MCF 10A (cell line): Measurements from ENCODE around the gene UBAC1. TPM values are rescaled to one million over a fixed set of nuclear protein-coding genes. Genes with fewer than 3 reads are reported as not detected.

ENCODE experiments used
- BruUV-seq: library from RNA; stranded (reverse); fragments of 400-500 nt; replicated peaks from 2 replicates; lab custom pipeline; 2021; lab: Mats Ljungman, UMichigan
- CTCF ChIA-PET: fragments of 300-600 bp; sonication (Branson Sonifier 250); formaldehyde crosslinking; extraction: SDS; loops from one replicate; lab custom pipeline; 2021; ENCODE audit warnings: antibody characterized with exemption, inconsistent platforms; lab: Yijun Ruan, JAX
- POLR2A ChIA-PET: fragments of 300-600, 350-650 bp; sonication (Branson Sonifier 250); formaldehyde crosslinking; extraction: SDS; loops from one replicate; lab custom pipeline; 2020; ENCODE audit warnings: antibody characterized with exemption, inconsistent platforms; lab: Yijun Ruan, JAX
- DNase-seq: peaks from one replicate; pipeline ENCODE4 v3.0.0-alpha.2; 2018; ENCODE audit not compliant: unreplicated experiment
- H3K27ac Mint-ChIP-seq: one replicate; pipeline ENCODE4 v1.8.0; 2022; ENCODE audit warnings: mild to moderate bottlenecking, low read depth, mixed read lengths; ENCODE audit not compliant: unreplicated experiment
- H3K27me3 Mint-ChIP-seq: one replicate; pipeline ENCODE4 v1.8.0; 2022; ENCODE audit warnings: mixed read lengths; ENCODE audit not compliant: insufficient read depth, unreplicated experiment
- H3K36me3 Mint-ChIP-seq: one replicate; pipeline ENCODE4 v1.8.0; 2022; ENCODE audit warnings: mild to moderate bottlenecking, moderate library complexity, mixed read lengths; ENCODE audit not compliant: insufficient read depth, unreplicated experiment
- H3K4me1 Mint-ChIP-seq: one replicate; pipeline ENCODE4 v1.8.0; 2022; ENCODE audit warnings: mixed read lengths; ENCODE audit not compliant: insufficient read depth, unreplicated experiment
- H3K4me3 Mint-ChIP-seq: one replicate; pipeline ENCODE4 v1.8.0; 2022; ENCODE audit warnings: mild to moderate bottlenecking, moderate library complexity, mixed read lengths; ENCODE audit not compliant: unreplicated experiment
- H3K9me3 Mint-ChIP-seq: one replicate; pipeline ENCODE4 v1.8.0; 2022; ENCODE audit warnings: mixed read lengths; ENCODE audit not compliant: unreplicated experiment
- CTCF ChIP-seq: fragments of 200-600 bp; IDR thresholded peaks from one replicate; pipeline ENCODE4 v1.8.0; 2022; ENCODE audit warnings: antibody characterized with exemption, mild to moderate bottlenecking; ENCODE audit not compliant: unreplicated experiment
- intact Hi-C: fragments of 100-400 bp; cut with micrococcal nuclease; formaldehyde crosslinking; loops from 2 replicates; pipeline ENCODE4 v1.14.1; 2022
- total RNA-seq: library from RNA; stranded (reverse); gene quantifications from 2 replicates; pipeline ENCODE4 v1.2.3, GENCODE V29; 2022

Gene UBAC1
- total RNA-seq, 1 experiment from 2014 or later, result 34.7 TPM

GRCh38 chr9:135980926-135981630 is 19.9 kb upstream of the UBAC1 start:
- Mint-ChIP-seq H3K36me3 (no peaks in the 10 kb centered on the region), H3K9me3 (no peaks in the 10 kb centered on the region), H3K27me3 (peaks cover 17% of the 10 kb centered on the region), H3K4me1 (no peaks in the 10 kb centered on the region), H3K27ac (no peak overlapping the region), H3K4me3 (no peak overlapping the region)
- ChIA-PET POLR2A (no interaction called here), CTCF (no interaction called here)
- no peak for TF ChIP-seq CTCF
- no TSS peak for BruUV-seq
- no peak for DNase-seq
- intact Hi-C loops, result no loop called here

- TF ChIP-seq CTCF, result no peak
- no peak for DNase-seq
- H3K36me3 Mint-ChIP-seq, result no peaks in the 10 kb centered on the region
- intact Hi-C loops, result no loop called here
- CTCF ChIA-PET, result no interaction called here
- H3K27me3 Mint-ChIP-seq, result peaks cover 28% of the 10 kb centered on the region
- H3K27ac Mint-ChIP-seq, result no peak overlapping the region
- no peaks in the 10 kb centered on the region for H3K4me1 Mint-ChIP-seq
- H3K9me3 Mint-ChIP-seq, result no peaks in the 10 kb centered on the region
- no peak overlapping the region for H3K4me3 Mint-ChIP-seq
- no TSS peak for BruUV-seq
- POLR2A ChIA-PET, result no interaction called here
Measured at GRCh38 chr9:135979547-135980166, 18.5 kb upstream of the UBAC1 start.

- no peak overlapping the region for H3K27ac Mint-ChIP-seq
- intact Hi-C loops, result no loop called here
- H3K36me3 Mint-ChIP-seq, result no peaks in the 10 kb centered on the region
- no TSS peak for BruUV-seq
- no peak for TF ChIP-seq CTCF
- no peaks in the 10 kb centered on the region for H3K4me1 Mint-ChIP-seq
- no peaks in the 10 kb centered on the region for H3K9me3 Mint-ChIP-seq
- no peak overlapping the region for H3K4me3 Mint-ChIP-seq
- H3K27me3 Mint-ChIP-seq, result peaks cover 26% of the 10 kb centered on the region
- POLR2A ChIA-PET, result no interaction called here
- no peak for DNase-seq
- CTCF ChIA-PET, result interaction anchor here (0.6 kb wide), 1 partner anchor 73 kb away, joined by 3 read pairs; no protein-coding TSS in a partner anchor
Measured at GRCh38 chr9:135978642-135979546, 17.7 kb upstream of the UBAC1 start.

- peaks cover 31% of the 10 kb centered on the region for H3K27me3 Mint-ChIP-seq
- H3K4me3 Mint-ChIP-seq, result no peak overlapping the region
- POLR2A ChIA-PET, result no interaction called here
- intact Hi-C loops, result no loop called here
- no peak overlapping the region for H3K27ac Mint-ChIP-seq
- no TSS peak for BruUV-seq
- CTCF ChIA-PET, result interaction anchor here (0.7 kb wide), 1 partner anchor 82 kb away, joined by 3 read pairs; no protein-coding TSS in a partner anchor
- DNase-seq, result no peak
- no peaks in the 10 kb centered on the region for H3K9me3 Mint-ChIP-seq
- no peaks in the 10 kb centered on the region for H3K36me3 Mint-ChIP-seq
- no peaks in the 10 kb centered on the region for H3K4me1 Mint-ChIP-seq
- TF ChIP-seq CTCF, result no peak
Measured at GRCh38 chr9:135976944-135977343, 15.8 kb upstream of the UBAC1 start.
